ENCODE results near the gene TNFRSF19.
"Not testable (repeated sequence)": the region's sequence is repeated elsewhere in the genome, so short reads cannot be mapped to it uniquely, and the experiment has no call there.

TNFRSF19 gene

GRCh38 chr13:23588666-23589065 lies 18.5 kb downstream of the TNFRSF19 start:
- TF ChIP-seq FOXP2 (optimal IDR thresholded peaks at IDR 0.05; ENCODE audit: control extremely low read depth, extremely low read length, insufficient read depth) (no peak), POLR2AphosphoS5 (IDR thresholded peaks at IDR 0.05; ENCODE audit: borderline replicate concordance, low read depth, low read length) (no peak), EZH2 (IDR thresholded peaks at IDR 0.05) (no peak)
- no peak overlapping the region for H3K9ac ChIP-seq (ENCODE audit: insufficient read length)
- H3K36me3 ChIP-seq (ENCODE audit: insufficient read depth, low read length) = no peaks in the 10 kb centered on the region
- H3K27ac ChIP-seq = no peak overlapping the region
- H3K9me3 ChIP-seq (ENCODE audit: low read depth, low read length) = no peaks in the 10 kb centered on the region
- no peak for DNase-seq (ENCODE audit: low read depth, low spot score)
- H3K4me3 ChIP-seq = no peak overlapping the region

GRCh38 chr13:23592596-23592995 lies 22.4 kb downstream of the TNFRSF19 start:
- TF ChIP-seq EZH2 (IDR thresholded peaks at IDR 0.05) (no peak), POLR2AphosphoS5 (IDR thresholded peaks at IDR 0.05; ENCODE audit: borderline replicate concordance, low read depth, low read length) (no peak), FOXP2 (optimal IDR thresholded peaks at IDR 0.05; ENCODE audit: control extremely low read depth, extremely low read length, insufficient read depth) (no peak)
- Histone ChIP-seq H3K36me3 (ENCODE audit: insufficient read depth, low read length) (no peaks in the 10 kb centered on the region), H3K4me3 (no peak overlapping the region), H3K9ac (ENCODE audit: insufficient read length) (no peak overlapping the region), H3K9me3 (ENCODE audit: low read depth, low read length) (no peaks in the 10 kb centered on the region), H3K27ac (no peak overlapping the region)
- no peak for DNase-seq (ENCODE audit: low read depth, low spot score)

GRCh38 chr13:23593148-23593547 lies 22.9 kb downstream of the TNFRSF19 start:
- Histone ChIP-seq H3K27ac (no peak overlapping the region), H3K4me3 (no peak overlapping the region), H3K9me3 (ENCODE audit: low read depth, low read length) (no peaks in the 10 kb centered on the region), H3K36me3 (ENCODE audit: insufficient read depth, low read length) (no peaks in the 10 kb centered on the region), H3K9ac (ENCODE audit: insufficient read length) (no peak overlapping the region)
- no peak for DNase-seq (ENCODE audit: low read depth, low spot score)
- TF ChIP-seq FOXP2 (optimal IDR thresholded peaks at IDR 0.05; ENCODE audit: control extremely low read depth, extremely low read length, insufficient read depth) (no peak), EZH2 (IDR thresholded peaks at IDR 0.05) (no peak), POLR2AphosphoS5 (IDR thresholded peaks at IDR 0.05; ENCODE audit: borderline replicate concordance, low read depth, low read length) (no peak)

- H3K27ac ChIP-seq; H3K9ac ChIP-seq (ENCODE audit: insufficient read length); H3K4me3 ChIP-seq; DNase-seq (ENCODE audit: low read depth, low spot score); H3K36me3 ChIP-seq (ENCODE audit: insufficient read depth, low read length); H3K9me3 ChIP-seq (ENCODE audit: low read depth, low read length): not testable (repeated sequence)
Measured at GRCh38 chr13:23594290-23594689, 24.1 kb downstream of the TNFRSF19 start.

GRCh38 chr13:23598369-23598768 lies 28.2 kb downstream of the TNFRSF19 start:
- DNase-seq (ENCODE audit: low read depth, low spot score) = no peak
- TF ChIP-seq EZH2 (IDR thresholded peaks at IDR 0.05) (no peak), FOXP2 (optimal IDR thresholded peaks at IDR 0.05; ENCODE audit: control extremely low read depth, extremely low read length, insufficient read depth) (no peak), POLR2AphosphoS5 (IDR thresholded peaks at IDR 0.05; ENCODE audit: borderline replicate concordance, low read depth, low read length) (no peak)

GRCh38 chr13:23599083-23599925 lies 29.1 kb downstream of the TNFRSF19 start:
- Histone ChIP-seq H3K27ac (no peak overlapping the region), H3K9ac (ENCODE audit: insufficient read length) (no peak overlapping the region), H3K9me3 (ENCODE audit: low read depth, low read length) (no peaks in the 10 kb centered on the region), H3K4me3 (no peak overlapping the region), H3K36me3 (ENCODE audit: insufficient read depth, low read length) (no peaks in the 10 kb centered on the region)
- DNase-seq (ENCODE audit: low read depth, low spot score) = no peak
- TF ChIP-seq FOXP2 (optimal IDR thresholded peaks at IDR 0.05; ENCODE audit: control extremely low read depth, extremely low read length, insufficient read depth) (no peak), EZH2 (IDR thresholded peaks at IDR 0.05) (no peak), POLR2AphosphoS5 (IDR thresholded peaks at IDR 0.05; ENCODE audit: borderline replicate concordance, low read depth, low read length) (no peak)

More at GRCh38 chr13:23598369-23598768, 28.2 kb downstream of the TNFRSF19 start:
- no peaks in the 10 kb centered on the region for H3K36me3 ChIP-seq (ENCODE audit: insufficient read depth, low read length)
- no peaks in the 10 kb centered on the region for H3K9me3 ChIP-seq (ENCODE audit: low read depth, low read length)
- H3K4me3 ChIP-seq = no peak overlapping the region
- no peak overlapping the region for H3K27ac ChIP-seq
- H3K9ac ChIP-seq (ENCODE audit: insufficient read length) = no peak overlapping the region

- no peaks in the 10 kb centered on the region for H3K36me3 ChIP-seq (ENCODE audit: insufficient read depth, low read length)
- no peak for TF ChIP-seq EZH2 (IDR thresholded peaks at IDR 0.05)
- no peak for TF ChIP-seq POLR2AphosphoS5 (IDR thresholded peaks at IDR 0.05; ENCODE audit: borderline replicate concordance, low read depth, low read length)
- no peak for TF ChIP-seq FOXP2 (optimal IDR thresholded peaks at IDR 0.05; ENCODE audit: control extremely low read depth, extremely low read length, insufficient read depth)
- no peak overlapping the region for H3K4me3 ChIP-seq
- no peak for DNase-seq (ENCODE audit: low read depth, low spot score)
- no peaks in the 10 kb centered on the region for H3K9me3 ChIP-seq (ENCODE audit: low read depth, low read length)
- no peak overlapping the region for H3K9ac ChIP-seq (ENCODE audit: insufficient read length)
- H3K27ac ChIP-seq = no peak overlapping the region
Measured at GRCh38 chr13:23600100-23600499, 29.9 kb downstream of the TNFRSF19 start.

- no peak for DNase-seq (ENCODE audit: low read depth, low spot score)
- H3K9me3 ChIP-seq (ENCODE audit: low read depth, low read length) = no peaks in the 10 kb centered on the region
- H3K36me3 ChIP-seq (ENCODE audit: insufficient read depth, low read length) = no peaks in the 10 kb centered on the region
- no peak overlapping the region for H3K4me3 ChIP-seq
- no peak overlapping the region for H3K27ac ChIP-seq
- no peak for TF ChIP-seq POLR2AphosphoS5 (IDR thresholded peaks at IDR 0.05; ENCODE audit: borderline replicate concordance, low read depth, low read length)
- no peak for TF ChIP-seq FOXP2 (optimal IDR thresholded peaks at IDR 0.05; ENCODE audit: control extremely low read depth, extremely low read length, insufficient read depth)
- TF ChIP-seq EZH2 (IDR thresholded peaks at IDR 0.05) = no peak
- H3K9ac ChIP-seq (ENCODE audit: insufficient read length) = no peak overlapping the region
Measured at GRCh38 chr13:23600534-23600933, 30.3 kb downstream of the TNFRSF19 start.

- Histone ChIP-seq H3K27ac (no peak overlapping the region), H3K36me3 (ENCODE audit: insufficient read depth, low read length) (no peaks in the 10 kb centered on the region), H3K4me3 (no peak overlapping the region), H3K9ac (ENCODE audit: insufficient read length) (no peak overlapping the region), H3K9me3 (ENCODE audit: low read depth, low read length) (no peaks in the 10 kb centered on the region)
- no peak for DNase-seq (ENCODE audit: low read depth, low spot score)
- TF ChIP-seq FOXP2 (optimal IDR thresholded peaks at IDR 0.05; ENCODE audit: control extremely low read depth, extremely low read length, insufficient read depth) (no peak), POLR2AphosphoS5 (IDR thresholded peaks at IDR 0.05; ENCODE audit: borderline replicate concordance, low read depth, low read length) (no peak), EZH2 (IDR thresholded peaks at IDR 0.05) (no peak)
Measured at GRCh38 chr13:23605831-23606230, 35.6 kb downstream of the TNFRSF19 start.
